Retinal pigment epithelial cell (primary cell): ENCODE measurements around the gene SLC8A1.

Experiments used
- DNase-seq: peaks from one replicate; pipeline ENCODE4 v3.0.0-alpha.2; 2010; ENCODE audit warnings: low read depth
- H3K4me3 ChIP-seq: 2 replicates; pipeline ENCODE4 v1.5.1; 2011; ENCODE audit warnings: mild to moderate bottlenecking, low read length, control low read depth, moderate library complexity
- TF ChIP-seq, protein P1 (sequence below): conservative IDR thresholded peaks from 2 replicates; pipeline ENCODE4 v1.5.1; 2011; ENCODE audit warnings: low read depth, low read length, control low read depth, inconsistent platforms

Gene SLC8A1

DNA sequence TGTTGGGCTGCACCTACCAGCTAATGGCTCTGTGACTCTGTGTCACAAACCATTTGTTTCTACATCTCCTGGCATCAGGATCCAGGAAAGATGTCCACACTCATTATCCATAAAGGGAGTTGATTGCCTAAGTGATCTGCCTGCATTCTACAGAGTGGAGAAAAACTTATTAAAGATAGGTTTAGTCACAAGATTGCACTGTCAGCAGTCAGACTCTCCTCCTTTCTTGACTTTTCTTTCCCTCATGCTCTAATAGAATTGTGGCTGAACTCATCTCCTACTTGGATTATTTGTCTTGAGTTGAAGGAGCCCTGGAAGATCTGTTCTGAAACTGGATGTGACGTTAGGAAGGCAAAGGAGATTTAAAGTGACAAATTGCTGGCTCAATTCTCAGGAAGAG, 152.7 kb downstream of the SLC8A1 start:
- DNase-seq = no peak
- H3K4me3 ChIP-seq = no peak overlapping the region
- TF ChIP-seq, protein P1, sequence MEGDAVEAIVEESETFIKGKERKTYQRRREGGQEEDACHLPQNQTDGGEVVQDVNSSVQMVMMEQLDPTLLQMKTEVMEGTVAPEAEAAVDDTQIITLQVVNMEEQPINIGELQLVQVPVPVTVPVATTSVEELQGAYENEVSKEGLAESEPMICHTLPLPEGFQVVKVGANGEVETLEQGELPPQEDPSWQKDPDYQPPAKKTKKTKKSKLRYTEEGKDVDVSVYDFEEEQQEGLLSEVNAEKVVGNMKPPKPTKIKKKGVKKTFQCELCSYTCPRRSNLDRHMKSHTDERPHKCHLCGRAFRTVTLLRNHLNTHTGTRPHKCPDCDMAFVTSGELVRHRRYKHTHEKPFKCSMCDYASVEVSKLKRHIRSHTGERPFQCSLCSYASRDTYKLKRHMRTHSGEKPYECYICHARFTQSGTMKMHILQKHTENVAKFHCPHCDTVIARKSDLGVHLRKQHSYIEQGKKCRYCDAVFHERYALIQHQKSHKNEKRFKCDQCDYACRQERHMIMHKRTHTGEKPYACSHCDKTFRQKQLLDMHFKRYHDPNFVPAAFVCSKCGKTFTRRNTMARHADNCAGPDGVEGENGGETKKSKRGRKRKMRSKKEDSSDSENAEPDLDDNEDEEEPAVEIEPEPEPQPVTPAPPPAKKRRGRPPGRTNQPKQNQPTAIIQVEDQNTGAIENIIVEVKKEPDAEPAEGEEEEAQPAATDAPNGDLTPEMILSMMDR = no peak

- no peak for DNase-seq
- TF ChIP-seq, protein P1 = no peak
- H3K4me3 ChIP-seq = no peak overlapping the region
Measured at GRCh38 chr2:40298026-40298425, 153.9 kb downstream of the SLC8A1 start.

- no peak for DNase-seq
- TF ChIP-seq, protein P1 = no peak
Measured at GRCh38 chr2:40292291-40292690, 159.6 kb downstream of the SLC8A1 start.

GRCh38 chr2:40289771-40290404, 162.0 kb downstream of the SLC8A1 start:
- TF ChIP-seq, protein P1 = no peak
- H3K4me3 ChIP-seq = no peak overlapping the region
- no peak for DNase-seq

More at GRCh38 chr2:40292291-40292690, 159.6 kb downstream of the SLC8A1 start:
- H3K4me3 ChIP-seq = no peak overlapping the region

DNA sequence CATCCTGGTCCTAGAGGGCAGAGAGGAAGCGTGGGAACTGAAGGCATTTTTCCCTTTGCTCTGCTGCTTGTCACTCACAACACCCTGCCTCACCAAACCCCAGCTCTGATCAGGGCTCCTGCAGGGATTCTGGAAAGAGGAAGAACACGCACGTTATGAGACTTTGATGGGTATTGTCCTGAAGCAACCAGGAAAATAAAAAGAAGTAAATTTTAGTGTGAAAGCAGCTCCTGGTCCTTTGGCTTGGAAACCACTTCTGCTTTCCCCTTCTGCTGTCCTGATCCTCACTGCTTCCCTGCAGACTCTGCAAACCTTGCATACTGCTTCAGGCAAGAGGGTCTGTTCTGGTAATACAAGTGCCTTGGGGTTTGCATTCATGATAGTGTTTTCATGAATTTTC, 164.1 kb downstream of the SLC8A1 start:
- DNase-seq = no peak
- H3K4me3 ChIP-seq = no peak overlapping the region
- TF ChIP-seq, protein P1 = no peak

DNA sequence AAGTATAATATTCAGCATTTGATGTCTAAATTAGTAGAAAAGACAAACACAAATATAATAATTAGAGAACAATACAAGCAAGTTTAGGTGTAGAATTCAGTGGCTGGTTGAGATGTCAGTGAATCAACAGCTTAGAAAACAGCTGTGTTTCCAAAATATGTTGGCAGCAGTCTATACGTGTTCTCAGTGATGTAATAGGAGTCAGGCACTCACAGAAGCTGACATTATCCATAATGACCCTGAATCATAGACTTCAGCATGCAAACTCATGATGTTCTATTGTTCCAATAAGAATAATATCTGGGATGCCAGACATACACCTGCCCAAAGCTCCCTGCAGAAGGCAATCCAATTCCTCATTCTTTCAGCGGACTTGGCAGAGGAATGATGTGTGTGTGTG, 164.7 kb downstream of the SLC8A1 start:
- peak; percentile 30 for DNase-seq
- H3K4me3 ChIP-seq = no peak overlapping the region
- TF ChIP-seq, protein P1 = no peak

- DNase-seq = no peak
- TF ChIP-seq, protein P1 = no peak
Measured at GRCh38 chr2:40286721-40287120, 165.2 kb downstream of the SLC8A1 start.

More at GRCh38 chr2:40286721-40287120, 165.2 kb downstream of the SLC8A1 start:
- no peak overlapping the region for H3K4me3 ChIP-seq
